Thymus (tissue), 14 donors: ENCODE results near the gene P2RY2. TPM values are rescaled to one million over a fixed set of nuclear protein-coding genes. Genes with fewer than 3 reads are reported as not detected.

ENCODE experiments used
- DNase-seq, 9 donors: peaks; one replicate each; pipeline ENCODE4 v3.0.0-alpha.2; 2013; ENCODE audit warnings: low spot score in 9 of 9, low read depth in 6 of 9, missing footprints in 1 of 9
- H3K27ac ChIP-seq, 2 donors: one replicate each; pipeline ENCODE4 v1.5.1; 2013; ENCODE audit warnings: control low read depth in 1 of 2, low read depth in 1 of 2, low read length in 1 of 2, mild to moderate bottlenecking in 1 of 2, moderate library complexity in 1 of 2
- H3K27me3 ChIP-seq, 2 donors: one replicate each; pipeline ENCODE4 v1.5.1; 2013; ENCODE audit warnings: low read length in 1 of 2; ENCODE audit not compliant: control insufficient read depth in 2 of 2, insufficient read depth in 1 of 2
- H3K36me3 ChIP-seq, 2 donors: one replicate each; pipeline ENCODE4 v1.5.1; 2013; ENCODE audit warnings: low read length in 1 of 2, mild to moderate bottlenecking in 1 of 2, moderate library complexity in 1 of 2; ENCODE audit not compliant: control insufficient read depth in 2 of 2, insufficient read depth in 2 of 2
- H3K4me1 ChIP-seq, 2 donors: one replicate each; pipeline ENCODE4 v1.5.1; 2013; ENCODE audit warnings: low read length in 2 of 2; ENCODE audit not compliant: control insufficient read depth in 2 of 2, insufficient read depth in 2 of 2
- H3K4me3 ChIP-seq, 2 donors: one replicate each; pipeline ENCODE4 v1.5.1; 2013; ENCODE audit warnings: low read length in 2 of 2, control low read depth in 1 of 2, mild to moderate bottlenecking in 1 of 2
- H3K9me3 ChIP-seq, 2 donors: one replicate each; pipeline ENCODE4 v1.5.1; 2013; ENCODE audit warnings: low read length in 1 of 2, mild to moderate bottlenecking in 1 of 2; ENCODE audit not compliant: control insufficient read depth in 2 of 2, insufficient read depth in 1 of 2
- WGBS: extraction: QIAGEN DNeasy Blood & Tissue Kit; methylation state at CpG from one replicate; pipeline ENCODE4 v1.1.7; 2013; 5-methylcytosine and 5-hydroxymethylcytosine counted together
- long read RNA-seq, 10 donors: transcript quantifications; one replicate each; lab custom pipeline, GENCODE V29; 2026
- polyA plus RNA-seq: library from polyadenylated mRNA; stranded (reverse); fragments of 200-250 nt; gene quantifications from one replicate; pipeline ENCODE4 v1.2.3, GENCODE V29; 2013
- total RNA-seq: library from RNA; stranded (reverse); fragments of 120-200 nt; gene quantifications from one replicate; pipeline ENCODE4 v1.2.4, GENCODE V29; 2013
- donor health status: healthy.

The P2RY2 gene
- total RNA-seq (0.52 TPM), polyA plus RNA-seq (0.75 TPM)
- long read RNA-seq, donor 1: 0 reads
- long read RNA-seq, donor 2: 0 reads
- long read RNA-seq, donor 3: 0 reads
- long read RNA-seq, donor 4: 0 reads
- long read RNA-seq, donor 5: 0 reads
- long read RNA-seq, donor 6: 0 reads
- long read RNA-seq, donor 7: 0 reads
- long read RNA-seq, donor 8, partial matches to known transcripts: 0 of 1 reads
- long read RNA-seq, donor 8, other reads (novel, unspliced or antisense): 0 of 1 reads
- long read RNA-seq, donor 9: 0 reads
- long read RNA-seq, donor 10: 0 reads

DNA sequence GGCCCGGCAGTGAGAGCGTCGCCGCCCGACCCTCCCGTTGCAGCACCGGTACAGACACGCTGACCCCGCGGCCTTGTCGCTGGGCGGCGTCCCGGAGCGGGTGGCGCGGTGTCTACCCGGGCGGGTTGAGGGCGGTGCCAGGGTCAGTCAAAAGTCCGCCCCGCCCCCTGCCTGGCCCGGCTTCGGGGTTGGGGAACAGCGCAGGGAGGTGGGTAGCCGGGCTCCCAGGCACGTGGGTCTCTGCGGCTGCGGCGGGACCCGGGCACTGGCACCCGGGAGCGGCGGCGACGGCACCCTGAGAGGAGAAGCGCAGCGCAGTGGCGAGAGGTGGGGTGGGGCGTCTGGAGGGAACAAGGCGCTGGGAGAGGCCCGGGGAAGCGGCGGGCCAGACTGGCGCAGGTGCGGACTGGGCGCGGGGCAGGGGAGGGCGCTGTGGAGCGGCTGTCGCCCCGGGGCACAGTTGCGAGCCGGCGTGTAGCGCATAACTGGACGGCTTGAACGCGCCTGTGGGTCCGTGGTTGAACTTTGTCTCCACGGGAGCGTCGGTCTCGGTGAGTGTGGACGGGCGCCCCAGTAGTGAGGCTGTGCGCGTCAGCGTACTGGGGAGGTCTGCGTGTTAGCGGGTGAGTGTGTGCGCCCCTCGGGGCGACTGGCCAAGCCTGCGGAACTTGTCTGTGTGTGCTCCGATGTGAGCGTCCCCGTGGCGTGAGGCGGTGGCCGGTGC is at the start of gene P2RY2:
Gene P2RY2 (plus strand): TSS at position 176 of the 724 bp plus-strand sequence. CDS start 15,879 bp downstream, outside the sequence.
- Histone ChIP-seq H3K9me3 (no peaks in the 10 kb centered on the region), H3K36me3 (no peaks in the 10 kb centered on the region), H3K4me3 (peak within 1 kb of the TSS in 1 of 2 donors; percentile 36), H3K4me1 (peaks cover 0 to 17% of the 10 kb centered on the region in 2 donors), H3K27ac (peak within 1 kb of the TSS in 1 of 2 donors; percentile 26), H3K27me3 (peaks cover 12 to 36% of the 10 kb centered on the region in 2 donors)
- peak in 2 of 9 donors; percentile 14 to 43 for DNase-seq
- WGBS: 2% methylated on average over 81 of the region's 81 CpGs

- H3K27me3 ChIP-seq: no peaks in the 10 kb centered on the region
- H3K4me3 ChIP-seq: no peak overlapping the region
- no peak overlapping the region for H3K27ac ChIP-seq
- WGBS: 95% methylated on average over 11 of the region's 11 CpGs
- no peak for DNase-seq
- no peaks in the 10 kb centered on the region for H3K36me3 ChIP-seq
- H3K9me3 ChIP-seq: no peaks in the 10 kb centered on the region
- H3K4me1 ChIP-seq: peaks cover 0 to 3% of the 10 kb centered on the region in 2 donors
These were observed 49.0 kb upstream of the P2RY2 start for GRCh38 chr11:73168925-73169579.

DNA sequence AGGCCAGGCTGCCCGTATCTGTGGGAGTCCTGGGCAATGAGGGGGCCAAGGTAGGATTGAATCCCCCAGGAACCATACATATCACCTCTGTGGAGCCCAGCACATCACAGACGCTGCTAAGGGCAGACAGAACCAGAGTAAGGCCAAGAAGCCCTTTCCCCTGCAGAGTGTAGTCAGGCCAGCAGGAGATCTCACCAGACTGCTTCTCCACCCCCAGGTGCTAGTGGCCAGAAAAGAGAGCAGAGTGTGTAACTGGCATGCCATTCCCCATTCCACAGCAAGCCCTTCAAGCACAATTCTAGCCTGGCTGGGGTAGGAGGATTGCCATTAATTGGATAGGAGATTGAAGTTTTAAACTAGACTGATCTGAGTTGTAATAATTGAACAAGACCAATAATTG is 47.9 kb upstream of the P2RY2 start:
- H3K36me3 ChIP-seq: no peaks in the 10 kb centered on the region

GRCh38 chr11:73171436-73172161 is 46.5 kb upstream of the P2RY2 start:
- Histone ChIP-seq H3K4me3 (no peak overlapping the region), H3K36me3 (no peaks in the 10 kb centered on the region), H3K9me3 (no peaks in the 10 kb centered on the region), H3K4me1 (no peaks in the 10 kb centered on the region), H3K27me3 (no peaks in the 10 kb centered on the region), H3K27ac (no peak overlapping the region)
- 81% methylated on average over 8 of the region's 8 CpGs for WGBS
- DNase-seq: no peak

More for the DNA sequence above, 47.9 kb upstream of the P2RY2 start:
- no peaks in the 10 kb centered on the region for H3K9me3 ChIP-seq
- no peak overlapping the region for H3K27ac ChIP-seq
- no peak overlapping the region for H3K4me3 ChIP-seq
- H3K4me1 ChIP-seq: peaks cover 0 to 3% of the 10 kb centered on the region in 2 donors
- no peak for DNase-seq
- WGBS: 95% methylated on average over 2 of the region's 2 CpGs
- no peaks in the 10 kb centered on the region for H3K27me3 ChIP-seq

GRCh38 chr11:73172992-73173656 is 45.0 kb upstream of the P2RY2 start:
- 95% methylated on average over 4 of the region's 4 CpGs for WGBS
- no peaks in the 10 kb centered on the region for H3K36me3 ChIP-seq
- no peak overlapping the region for H3K27ac ChIP-seq
- DNase-seq: no peak
- no peaks in the 10 kb centered on the region for H3K27me3 ChIP-seq
- H3K9me3 ChIP-seq: no peaks in the 10 kb centered on the region
- no peak overlapping the region for H3K4me3 ChIP-seq
- peaks cover 0 to 8% of the 10 kb centered on the region in 2 donors for H3K4me1 ChIP-seq

GRCh38 chr11:73173755-73174494 is 44.2 kb upstream of the P2RY2 start:
- Histone ChIP-seq H3K4me1 (peaks cover 0 to 8% of the 10 kb centered on the region in 2 donors), H3K36me3 (no peaks in the 10 kb centered on the region), H3K9me3 (no peaks in the 10 kb centered on the region), H3K4me3 (no peak overlapping the region), H3K27me3 (no peaks in the 10 kb centered on the region), H3K27ac (no peak overlapping the region)
- no peak for DNase-seq
- 95% methylated on average over 11 of the region's 11 CpGs for WGBS

DNA sequence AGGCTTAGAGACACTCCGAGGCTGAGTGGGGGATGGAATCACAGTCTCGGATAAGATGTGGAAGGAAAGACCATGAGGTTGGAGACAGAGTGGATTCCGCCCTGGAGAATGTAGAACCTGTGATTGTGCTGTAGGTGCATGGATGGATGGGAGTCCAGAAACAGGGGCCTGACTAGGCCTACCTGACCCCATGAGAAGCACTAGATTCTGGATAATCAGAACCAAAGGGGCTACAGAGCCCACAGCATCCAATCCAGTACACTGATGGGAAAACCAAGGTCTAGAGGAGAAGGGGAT is 43.6 kb upstream of the P2RY2 start:
- Histone ChIP-seq H3K27me3 (no peaks in the 10 kb centered on the region), H3K27ac (no peak overlapping the region), H3K4me3 (no peak overlapping the region), H3K9me3 (no peaks in the 10 kb centered on the region), H3K36me3 (no peaks in the 10 kb centered on the region), H3K4me1 (peaks cover 0 to 8% of the 10 kb centered on the region in 2 donors)
- no peak for DNase-seq
- 97% methylated on average over 3 of the region's 3 CpGs for WGBS

- Histone ChIP-seq H3K27ac (no peak overlapping the region), H3K4me1 (peaks cover 0 to 8% of the 10 kb centered on the region in 2 donors), H3K9me3 (no peaks in the 10 kb centered on the region), H3K4me3 (no peak overlapping the region), H3K27me3 (no peaks in the 10 kb centered on the region), H3K36me3 (no peaks in the 10 kb centered on the region)
- WGBS: 79% methylated on average over 5 of the region's 5 CpGs
- DNase-seq: no peak
These were observed 42.4 kb upstream of the P2RY2 start for GRCh38 chr11:73175551-73176144.
